Stomach (tissue), 9 donors: Measurements from ENCODE around the gene TRIP6. TPM values are rescaled to one million over a fixed set of nuclear protein-coding genes. Genes with fewer than 3 reads are reported as not detected.

Experiments used
- DNase-seq, 2 donors: peaks; one replicate each; pipeline versions ENCODE4 v3.0.0 to v3.0.0-alpha.2; 2013 to 2019
- H3K27ac ChIP-seq, 5 donors: fragments of 200-600 bp in 4 of 5; sonication (generic) in 4 of 5; one replicate each; pipeline ENCODE4 v1.5.1; 2013 to 2019; ENCODE audit warnings: mild to moderate bottlenecking in 1 of 5, moderate library complexity in 1 of 5
- H3K27me3 ChIP-seq, 3 donors: fragments of 200-600 bp; sonication (generic); one replicate each; pipeline ENCODE4 v1.5.1; 2017 to 2019; ENCODE audit warnings: mixed run types in 1 of 3
- H3K36me3 ChIP-seq, 4 donors: fragments of 200-600 bp; sonication (generic); 1 replicate in 3 of 4; 2 replicates in 1 of 4; pipeline ENCODE4 v1.5.1; 2016 to 2019
- H3K4me1 ChIP-seq, 4 donors: fragments of 200-600 bp; sonication (generic); one replicate each; pipeline ENCODE4 v1.5.1; 2016 to 2019
- H3K4me3 ChIP-seq, 4 donors: fragments of 200-600 bp; sonication (generic) in 3 of 4; one replicate each; pipeline ENCODE4 v1.5.1; 2016 to 2019; ENCODE audit warnings: mild to moderate bottlenecking in 1 of 4
- H3K9me3 ChIP-seq, 4 donors: fragments of 200-600 bp; sonication (generic); one replicate each; pipeline ENCODE4 v1.5.1; 2016 to 2019
- CTCF ChIP-seq, 7 experiments: fragments of 450-650 bp in 4 of 7; fragments of 200-600 bp in 3 of 7; sonication (generic) in 3 of 7; IDR thresholded peaks; one replicate each; pipeline ENCODE4 v1.5.1; 2016 to 2019; ENCODE audit warnings: antibody characterized with exemption in 7 of 7, control low read depth in 2 of 7, mild to moderate bottlenecking in 1 of 7
- EP300 ChIP-seq: sonication (generic); formaldehyde crosslinking; IDR thresholded peaks from one replicate; pipeline ENCODE4 v1.6.1; 2017; ENCODE audit warnings: antibody characterized with exemption
- POLR2A ChIP-seq, 4 donors: fragments of 450-650 bp; IDR thresholded peaks; one replicate each; pipeline ENCODE4 v1.6.1; 2016; ENCODE audit warnings: antibody characterized with exemption in 4 of 4, control low read depth in 2 of 4, mild to moderate bottlenecking in 1 of 4, moderate library complexity in 1 of 4
- POLR2AphosphoS5 ChIP-seq, 3 donors: sonication (generic); formaldehyde crosslinking; IDR thresholded peaks; one replicate each; pipeline ENCODE4 v1.6.1; 2016; ENCODE audit warnings: antibody characterized with exemption in 3 of 3
- WGBS, 5 donors: extraction: QIAGEN DNeasy Blood & Tissue Kit in 3 of 5; methylation state at CpG; one replicate each; pipeline versions ENCODE4 v1.1.5 to v1.1.7; 2013 to 2018; 5-methylcytosine and 5-hydroxymethylcytosine counted together
- intact Hi-C: fragments of 100-400 bp; cut with DNase I; formaldehyde crosslinking; loops from one replicate; pipeline ENCODE4 v1.15.1; 2023; ENCODE audit warnings: low total_unique reads
- polyA plus RNA-seq, 3 donors: library from polyadenylated mRNA; stranded (reverse); fragments of 200-250 nt; gene quantifications; one replicate each; pipeline ENCODE4 v1.2.3, GENCODE V29; 2013
- total RNA-seq, 5 donors: library from RNA; depleted of rRNA; stranded (reverse); fragments of >200 nt; gene quantifications; one replicate each; pipeline versions ENCODE4 v1.1.0 to v1.2.3, GENCODE V29; 2014 to 2016
- donor health status: healthy with polysubstance abuse.
- donor health status: Bipolar disorder and iron deficiency.
- donor health status: healthy.

Gene TRIP6
- total and polyA plus RNA-seq, 8 donors: 4.7 to 50.0 (median 25.0) TPM

GRCh38 chr7:100859856-100860255 lies 7.3 kb upstream of the TRIP6 start:
- Histone ChIP-seq H3K4me3 (no peak overlapping the region), H3K36me3 (peaks cover 17 to 68% (median 62%) of the 10 kb centered on the region in 4 donors), H3K4me1 (peaks cover 5 to 16% (median 12%) of the 10 kb centered on the region in 4 donors), H3K27me3 (no peaks in the 10 kb centered on the region), H3K9me3 (no peaks in the 10 kb centered on the region), H3K27ac (no peak overlapping the region)
- no peak for DNase-seq
- WGBS, 5 donors: 79 to 87% (median 84%) methylated on average over 14 to 15 of the region's 15 CpGs
- no peak for TF ChIP-seq POLR2AphosphoS5 (IDR thresholded peaks at IDR 0.05)
- TF ChIP-seq CTCF (IDR thresholded peaks at IDR 0.05): no peak
- TF ChIP-seq EP300: no peak
- no peak for TF ChIP-seq POLR2A (IDR thresholded peaks at IDR 0.05)
- intact Hi-C loops: loop anchor here (10.0 kb wide), 1 partner anchor 155 kb away; the partner anchor contains the start of gene POP7

GRCh38 chr7:100860702-100861615 lies 6.2 kb upstream of the TRIP6 start:
- H3K27ac ChIP-seq: no peak overlapping the region
- H3K9me3 ChIP-seq: no peaks in the 10 kb centered on the region
- H3K36me3 ChIP-seq: peaks cover 17 to 62% (median 57%) of the 10 kb centered on the region in 4 donors
- intact Hi-C loops: no loop called here
- no peak for TF ChIP-seq POLR2AphosphoS5 (IDR thresholded peaks at IDR 0.05)
- TF ChIP-seq EP300: no peak
- TF ChIP-seq CTCF (IDR thresholded peaks at IDR 0.05): no peak
- TF ChIP-seq POLR2A (IDR thresholded peaks at IDR 0.05): no peak
- WGBS, 5 donors: 87 to 97% (median 93%) methylated on average over 16 to 18 of the region's 18 CpGs
- H3K4me3 ChIP-seq: no peak overlapping the region
- H3K27me3 ChIP-seq: no peaks in the 10 kb centered on the region
- DNase-seq: no peak
- H3K4me1 ChIP-seq: peaks cover 9 to 21% (median 20%) of the 10 kb centered on the region in 4 donors

- Histone ChIP-seq H3K9me3 (no peaks in the 10 kb centered on the region), H3K36me3 (peaks cover 17 to 61% (median 55%) of the 10 kb centered on the region in 4 donors), H3K4me1 (peaks cover 15 to 28% (median 26%) of the 10 kb centered on the region in 4 donors), H3K27me3 (no peaks in the 10 kb centered on the region), H3K27ac (no peak overlapping the region), H3K4me3 (no peak overlapping the region)
- intact Hi-C loops: no loop called here
- 92 to 97% (median 94%) methylated on average over 13 to 14 of the region's 14 CpGs for WGBS, 5 donors
- DNase-seq: no peak
- TF ChIP-seq POLR2AphosphoS5 (IDR thresholded peaks at IDR 0.05) (no peak), POLR2A (IDR thresholded peaks at IDR 0.05) (no peak), EP300 (no peak), CTCF (IDR thresholded peaks at IDR 0.05) (no peak)
These were observed 5.6 kb upstream of the TRIP6 start for GRCh38 chr7:100861616-100861985.

- TF ChIP-seq POLR2AphosphoS5 (IDR thresholded peaks at IDR 0.05): no peak
- TF ChIP-seq EP300: no peak
- no peak for TF ChIP-seq CTCF (IDR thresholded peaks at IDR 0.05)
- Histone ChIP-seq H3K9me3 (no peaks in the 10 kb centered on the region), H3K36me3 (peaks cover 17 to 44% (median 42%) of the 10 kb centered on the region in 4 donors), H3K4me1 (peaks cover 31 to 46% (median 44%) of the 10 kb centered on the region in 4 donors), H3K27ac (peak overlapping the region in 1 of 5 donors; percentile 20), H3K4me3 (no peak overlapping the region), H3K27me3 (no peaks in the 10 kb centered on the region)
- intact Hi-C loops: no loop called here
- 22 to 46% (median 39%) methylated on average over 10 of the region's 10 CpGs for whole genome bisulfite sequencing, 5 donors
- DNase-seq: peak; percentile 51 to 76
These were observed 3.7 kb upstream of the TRIP6 start for GRCh38 chr7:100863406-100863950.
